Spleen (tissue), 7 donors: ENCODE results near the gene ATP9A.

Experiments
- CTCF ChIP-seq, 11 experiments: fragments of 200-600 bp in 7 of 11; fragments of 450-650 bp in 4 of 11; sonication (generic) in 4 of 11; IDR thresholded peaks in 8 of 11; conservative IDR thresholded peaks in 3 of 11; 1 replicate in 7 of 11; 2 replicates in 4 of 11; pipeline versions ENCODE4 v1.4.0 to v1.8.0; 2016 to 2021; ENCODE audit warnings: antibody characterized with exemption in 11 of 11, inconsistent platforms in 4 of 11, mild to moderate bottlenecking in 1 of 11
- POLR2A ChIP-seq, 3 donors: fragments of 450-650 bp; IDR thresholded peaks; one replicate each; pipeline ENCODE4 v1.5.1; 2017; ENCODE audit warnings: antibody characterized with exemption in 3 of 3, mild to moderate bottlenecking in 1 of 3
- POLR2AphosphoS5 ChIP-seq, 3 donors: sonication (generic); formaldehyde crosslinking; IDR thresholded peaks; one replicate each; pipeline ENCODE4 v1.5.1; 2017; ENCODE audit warnings: antibody characterized with exemption in 3 of 3
- donor health status: DM: no; HTN: no; CAD: no; lungs with moderate emphysema.
- donor health status: DM: no; HTN: no; CAD: no.
- donor health status: DM: no; HTN: no; CAD: no.

- TF ChIP-seq CTCF (IDR thresholded peaks at IDR 0.05 in 8 of 11, conservative IDR thresholded peaks at IDR 0.05 in 3 of 11) (no peak), POLR2AphosphoS5 (IDR thresholded peaks at IDR 0.05) (no peak), POLR2A (IDR thresholded peaks at IDR 0.05) (no peak)
These were observed 179.4 kb downstream of the ATP9A start for GRCh38 chr20:51588762-51589161.
